Caco-2 (cell line): Measurements from ENCODE around the gene COL5A1. TPM values are rescaled to one million over a fixed set of nuclear protein-coding genes. Genes with fewer than 3 reads are reported as not detected.

ENCODE experiments used
- BruUV-seq: library from RNA; stranded (reverse); fragments of 400-500 nt; replicated peaks from 2 replicates; lab custom pipeline; 2021; lab: Mats Ljungman, UMichigan
- CTCF ChIA-PET: fragments of 300-600 bp; sonication (Branson Sonifier 250); formaldehyde crosslinking; loops from one replicate; lab custom pipeline; 2022; ENCODE audit warnings: antibody characterized with exemption; lab: Charles Lee
- POLR2A ChIA-PET: fragments of 300-600 bp; sonication (Branson Sonifier 250); formaldehyde crosslinking; loops from one replicate; lab custom pipeline; 2022; ENCODE audit warnings: antibody characterized with exemption; lab: Charles Lee
- DNase-seq, 2 experiments: peaks; one replicate each; pipeline versions ENCODE4 v3.0.0 to v3.0.0-alpha.2; 2020 to 2022
- H3K27me3 ChIP-seq: replicated peaks from 2 replicates; pipeline ENCODE4 v1.6.0; 2011; ENCODE audit warnings: low read length; ENCODE audit not compliant: control insufficient read depth, insufficient read depth
- H3K36me3 ChIP-seq: 2 replicates; pipeline ENCODE4 v1.5.1; 2011; ENCODE audit warnings: low read length; ENCODE audit not compliant: control insufficient read depth, insufficient read depth
- H3K4me1 ChIP-seq: fragments of 250-450 bp; sonication (Bioruptor Pico); 2 replicates; pipeline ENCODE4 v1.5.1; 2020; ENCODE audit warnings: mild to moderate bottlenecking
- H3K4me3 ChIP-seq: 2 replicates; pipeline ENCODE4 v1.5.1; 2011; ENCODE audit warnings: low read depth, mild to moderate bottlenecking, control low read depth, low read length
- H3K9me3 ChIP-seq: fragments of 250-450 bp; sonication (Bioruptor Pico); 2 replicates; pipeline ENCODE4 v1.5.1; 2020; ENCODE audit warnings: mild to moderate bottlenecking, moderate library complexity
- H3K27ac Mint-ChIP-seq: one replicate; pipeline ENCODE4 v1.8.0; 2022; ENCODE audit warnings: mixed read lengths; ENCODE audit not compliant: unreplicated experiment
- H3K27me3 Mint-ChIP-seq: one replicate; pipeline ENCODE4 v1.8.0; 2022; ENCODE audit warnings: mixed read lengths; ENCODE audit not compliant: insufficient read depth, unreplicated experiment
- H3K36me3 Mint-ChIP-seq: one replicate; pipeline ENCODE4 v1.8.0; 2022; ENCODE audit warnings: mild to moderate bottlenecking, mixed read lengths; ENCODE audit not compliant: insufficient read depth, unreplicated experiment
- H3K4me1 Mint-ChIP-seq: one replicate; pipeline ENCODE4 v1.8.0; 2022; ENCODE audit warnings: low read depth, mixed read lengths; ENCODE audit not compliant: unreplicated experiment
- H3K4me3 Mint-ChIP-seq: one replicate; pipeline ENCODE4 v1.8.0; 2022; ENCODE audit warnings: mild to moderate bottlenecking, moderate library complexity, mixed read lengths; ENCODE audit not compliant: unreplicated experiment
- H3K9me3 Mint-ChIP-seq: one replicate; pipeline ENCODE4 v1.8.0; 2022; ENCODE audit warnings: mixed read lengths; ENCODE audit not compliant: unreplicated experiment
- intact Hi-C: fragments of 100-400 bp; cut with micrococcal nuclease; formaldehyde crosslinking; loops from one replicate; pipeline ENCODE4 v1.10.0; 2022; ENCODE audit not compliant: unreplicated experiment
- total RNA-seq: library from RNA; stranded (reverse); gene quantifications from 2 replicates; pipeline ENCODE4 v1.2.3, GENCODE V29; 2022
- TF ChIP-seq, protein P1 (sequence below), 2 experiments: fragments of 200-600 bp in 1 of 2; IDR thresholded peaks; 1 replicate in 1 of 2; 2 replicates in 1 of 2; pipeline versions ENCODE4 v1.5.1 to v1.8.0; 2011 to 2022; ENCODE audit warnings: antibody characterized with exemption in 1 of 2, control low read depth in 1 of 2, inconsistent platforms in 1 of 2, low read depth in 1 of 2, low read length in 1 of 2, mild to moderate bottlenecking in 1 of 2, moderate library complexity in 1 of 2; ENCODE audit not compliant: insufficient read depth in 1 of 2, severe bottlenecking in 1 of 2, unreplicated experiment in 1 of 2

The COL5A1 gene
- total RNA-seq, 1 experiment from 2014 or later: 4.8 TPM

DNA sequence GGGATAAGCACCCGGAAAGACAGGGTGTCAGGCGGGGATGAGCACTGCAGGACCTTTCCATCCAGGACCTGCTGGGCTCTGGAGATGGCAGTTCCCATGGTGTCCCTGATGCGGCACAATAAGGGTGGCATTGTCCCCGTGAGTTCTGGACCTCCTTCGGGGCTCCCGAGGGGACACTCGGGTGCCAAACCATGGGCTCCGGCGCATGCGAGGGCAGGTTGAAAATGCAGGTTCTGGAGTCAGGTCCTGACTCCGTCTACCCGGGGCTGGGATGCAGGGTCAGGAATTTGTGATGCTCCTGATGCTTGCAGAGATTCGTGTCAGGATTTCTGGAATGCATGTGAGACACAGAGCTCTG, 239.7 kb downstream of the COL5A1 start:
- intact Hi-C loops: no loop called here
- no peaks in the 10 kb centered on the region for H3K9me3 Mint-ChIP-seq

DNA sequence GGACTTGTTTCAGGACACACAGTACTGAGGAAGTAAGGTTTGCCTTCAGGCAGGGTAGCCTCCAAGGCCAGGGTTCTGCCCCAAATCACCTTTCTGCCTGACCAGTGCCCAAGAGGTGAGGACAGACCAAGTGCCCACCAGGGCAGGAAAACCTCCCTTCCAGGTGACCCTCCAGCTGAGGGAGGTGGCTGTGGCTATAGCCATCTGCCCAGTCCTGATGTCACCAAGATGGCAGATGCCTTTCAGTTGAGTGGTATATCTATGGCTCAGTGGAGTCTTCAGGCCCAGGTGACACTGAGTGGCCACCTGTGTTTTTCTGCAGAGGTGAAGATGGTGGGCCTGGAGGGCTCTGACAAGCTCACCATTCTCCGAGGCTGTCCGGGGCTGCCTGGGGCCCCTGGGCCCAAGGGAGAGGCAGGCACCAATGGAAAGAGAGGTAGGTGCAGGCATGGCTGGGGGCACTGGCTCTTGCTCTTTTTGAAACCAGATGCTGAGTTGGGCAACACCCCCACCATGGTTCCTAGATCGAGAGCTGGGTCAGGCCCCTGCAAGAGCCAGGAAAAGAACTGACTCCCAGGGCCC, 240.7 kb downstream of the COL5A1 start:
- Histone ChIP-seq H3K9me3 (no peaks in the 10 kb centered on the region), H3K4me1 (no peaks in the 10 kb centered on the region), H3K4me3 (no peak overlapping the region), H3K36me3 (no peaks in the 10 kb centered on the region), H3K27me3 (no peaks in the 10 kb centered on the region)
- POLR2A ChIA-PET: no interaction called here
- Mint-ChIP-seq H3K9me3 (no peaks in the 10 kb centered on the region), H3K36me3 (peaks cover 6% of the 10 kb centered on the region), H3K4me1 (no peaks in the 10 kb centered on the region), H3K4me3 (no peak overlapping the region), H3K27me3 (peaks cover 9% of the 10 kb centered on the region), H3K27ac (no peak overlapping the region)
- intact Hi-C loops: no loop called here
- TF ChIP-seq, protein P1, sequence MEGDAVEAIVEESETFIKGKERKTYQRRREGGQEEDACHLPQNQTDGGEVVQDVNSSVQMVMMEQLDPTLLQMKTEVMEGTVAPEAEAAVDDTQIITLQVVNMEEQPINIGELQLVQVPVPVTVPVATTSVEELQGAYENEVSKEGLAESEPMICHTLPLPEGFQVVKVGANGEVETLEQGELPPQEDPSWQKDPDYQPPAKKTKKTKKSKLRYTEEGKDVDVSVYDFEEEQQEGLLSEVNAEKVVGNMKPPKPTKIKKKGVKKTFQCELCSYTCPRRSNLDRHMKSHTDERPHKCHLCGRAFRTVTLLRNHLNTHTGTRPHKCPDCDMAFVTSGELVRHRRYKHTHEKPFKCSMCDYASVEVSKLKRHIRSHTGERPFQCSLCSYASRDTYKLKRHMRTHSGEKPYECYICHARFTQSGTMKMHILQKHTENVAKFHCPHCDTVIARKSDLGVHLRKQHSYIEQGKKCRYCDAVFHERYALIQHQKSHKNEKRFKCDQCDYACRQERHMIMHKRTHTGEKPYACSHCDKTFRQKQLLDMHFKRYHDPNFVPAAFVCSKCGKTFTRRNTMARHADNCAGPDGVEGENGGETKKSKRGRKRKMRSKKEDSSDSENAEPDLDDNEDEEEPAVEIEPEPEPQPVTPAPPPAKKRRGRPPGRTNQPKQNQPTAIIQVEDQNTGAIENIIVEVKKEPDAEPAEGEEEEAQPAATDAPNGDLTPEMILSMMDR (IDR thresholded peaks at IDR 0.05; ENCODE audit: insufficient read depth in 1 of 2, low read depth in 1 of 2, low read length in 1 of 2, severe bottlenecking in 1 of 2, unreplicated experiment in 1 of 2): no peak
- DNase-seq: no peak
- no TSS peak for BruUV-seq
- CTCF ChIA-PET: interaction anchor here (0.6 kb wide), 1 partner anchor 356 kb away, joined by 3 read pairs; no protein-coding TSS in a partner anchor

More for the DNA sequence above, 239.7 kb downstream of the COL5A1 start:
- H3K4me3 ChIP-seq: no peak overlapping the region
- Mint-ChIP-seq H3K4me1 (no peaks in the 10 kb centered on the region), H3K27me3 (peaks cover 9% of the 10 kb centered on the region), H3K27ac (no peak overlapping the region), H3K36me3 (peaks cover 2% of the 10 kb centered on the region), H3K4me3 (no peak overlapping the region)
- H3K4me1 ChIP-seq: no peaks in the 10 kb centered on the region
- H3K36me3 ChIP-seq: no peaks in the 10 kb centered on the region
- TF ChIP-seq, protein P1 (IDR thresholded peaks at IDR 0.05; ENCODE audit: insufficient read depth in 1 of 2, low read depth in 1 of 2, low read length in 1 of 2, severe bottlenecking in 1 of 2, unreplicated experiment in 1 of 2): no peak
- no TSS peak for BruUV-seq
- no peaks in the 10 kb centered on the region for H3K27me3 ChIP-seq
- no peak for DNase-seq
- H3K9me3 ChIP-seq: no peaks in the 10 kb centered on the region
- CTCF ChIA-PET: no interaction called here
- POLR2A ChIA-PET: no interaction called here

DNA sequence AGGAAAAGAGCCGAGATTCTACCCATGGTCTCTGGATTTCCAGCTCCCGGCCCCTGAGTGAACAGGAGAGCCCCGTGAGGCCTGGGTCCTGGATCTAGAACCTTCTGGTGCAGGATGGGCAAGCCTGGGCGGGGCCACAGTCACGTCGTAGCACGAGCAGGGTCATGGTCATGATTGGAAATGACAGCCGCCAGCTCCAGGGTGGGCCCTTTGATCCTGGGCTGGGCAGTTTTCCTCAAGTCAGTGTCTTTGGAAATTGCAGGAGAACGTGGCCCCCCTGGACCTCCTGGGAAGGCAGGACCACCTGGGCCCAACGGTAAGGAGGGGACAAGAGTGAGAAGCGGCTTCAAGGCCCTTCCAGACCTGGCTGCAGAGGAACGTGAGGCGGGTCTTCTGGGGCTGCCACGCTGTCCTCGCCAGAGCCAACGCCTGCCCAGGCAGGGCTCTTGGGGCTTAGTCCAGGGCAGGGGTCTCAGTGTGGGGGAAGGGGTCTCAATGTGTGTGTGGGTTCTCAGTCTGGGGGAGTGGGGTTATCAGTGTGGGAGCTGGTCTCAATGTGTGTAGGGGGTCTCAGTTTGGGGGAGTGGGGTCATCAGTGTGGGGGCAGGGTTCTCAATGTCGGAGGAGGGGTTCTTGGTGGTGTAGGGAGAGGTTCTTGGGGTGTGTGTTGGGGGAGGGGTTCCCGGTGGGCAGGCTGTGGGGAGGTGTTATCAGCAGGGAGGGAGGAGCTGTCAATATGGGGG, 241.6 kb downstream of the COL5A1 start:
- peaks cover 6% of the 10 kb centered on the region for H3K36me3 Mint-ChIP-seq
- no TSS peak for BruUV-seq
- no peak overlapping the region for H3K27ac Mint-ChIP-seq
- no peak overlapping the region for H3K4me3 Mint-ChIP-seq
- Histone ChIP-seq H3K4me1 (no peaks in the 10 kb centered on the region), H3K4me3 (no peak overlapping the region), H3K36me3 (no peaks in the 10 kb centered on the region), H3K27me3 (no peaks in the 10 kb centered on the region), H3K9me3 (no peaks in the 10 kb centered on the region)
- POLR2A ChIA-PET: no interaction called here
- no peaks in the 10 kb centered on the region for H3K4me1 Mint-ChIP-seq
- CTCF ChIA-PET: no interaction called here
- intact Hi-C loops: no loop called here
- DNase-seq: no peak
- TF ChIP-seq, protein P1 (IDR thresholded peaks at IDR 0.05; ENCODE audit: insufficient read depth in 1 of 2, low read depth in 1 of 2, low read length in 1 of 2, severe bottlenecking in 1 of 2, unreplicated experiment in 1 of 2): no peak
- H3K9me3 Mint-ChIP-seq: no peaks in the 10 kb centered on the region
- peaks cover 9% of the 10 kb centered on the region for H3K27me3 Mint-ChIP-seq
